Measurements from ENCODE around the gene TTI1. TPM values are rescaled to one million over a fixed set of nuclear protein-coding genes. Genes with fewer than 3 reads are reported as not detected.

Gene TTI1
- total and polyA plus RNA-seq, 2 of the 13 experiments (the other 11 are each of a cell fraction or from before 2014, with no cell fraction given), result 22.9 to 39.8 TPM

GRCh38 chr20:38059832-38060231 lies 26.6 kb upstream of the TTI1 start (continued):
- no peak for TF ChIP-seq FUBP1 (CRISPR knock-in tag; IDR thresholded peaks at IDR 0.05; ENCODE audit: borderline replicate concordance)
- TF ChIP-seq MNT (IDR thresholded peaks at IDR 0.05), result no peak
- no peak for TF ChIP-seq SMYD3 (CRISPR knock-in tag; IDR thresholded peaks at IDR 0.05)
- TF ChIP-seq HES4 (CRISPR knock-in tag; IDR thresholded peaks at IDR 0.05; ENCODE audit: borderline replicate concordance), result no peak
- no peak for TF ChIP-seq LBX2 (CRISPR knock-in tag; IDR thresholded peaks at IDR 0.05; ENCODE audit: borderline replicate concordance)
- TF ChIP-seq GPN1 (CRISPR knock-in tag; IDR thresholded peaks at IDR 0.05; ENCODE audit: borderline replicate concordance), result no peak
- no peak for TF ChIP-seq THAP11 (CRISPR knock-in tag; IDR thresholded peaks at IDR 0.05)
- TF ChIP-seq ONECUT2 (CRISPR knock-in tag; IDR thresholded peaks at IDR 0.05), result no peak
- no peak for TF ChIP-seq SNRNP70 (IDR thresholded peaks at IDR 0.05; ENCODE audit: low read depth, low read length)
- TF ChIP-seq YEATS4 (CRISPR knock-in tag; IDR thresholded peaks at IDR 0.05; ENCODE audit: borderline replicate concordance), result no peak
- TF ChIP-seq ZNF292 (CRISPR knock-in tag; IDR thresholded peaks at IDR 0.05; ENCODE audit: borderline replicate concordance, low read depth), result no peak
- no peak for TF ChIP-seq TFE3 (CRISPR knock-in tag; IDR thresholded peaks at IDR 0.05)
- TF ChIP-seq NR2F1 (CRISPR knock-in tag; IDR thresholded peaks at IDR 0.05), result 0 out of 4 replicates have a peak, but pooled peaks of 1 of the 2 experiments have one; percentile 25
- no peak for TF ChIP-seq ZNF800 (CRISPR knock-in tag; IDR thresholded peaks at IDR 0.05)
- no peak for TF ChIP-seq ZNF674 (CRISPR knock-in tag; IDR thresholded peaks at IDR 0.05; ENCODE audit: low read depth)
- TF ChIP-seq MZF1 (CRISPR knock-in tag; IDR thresholded peaks at IDR 0.05; ENCODE audit: borderline replicate concordance), result no peak
- peak; percentile 71 for TF ChIP-seq TBX2 (CRISPR knock-in tag; IDR thresholded peaks at IDR 0.05; ENCODE audit: borderline replicate concordance)
- TF ChIP-seq, protein P1, sequence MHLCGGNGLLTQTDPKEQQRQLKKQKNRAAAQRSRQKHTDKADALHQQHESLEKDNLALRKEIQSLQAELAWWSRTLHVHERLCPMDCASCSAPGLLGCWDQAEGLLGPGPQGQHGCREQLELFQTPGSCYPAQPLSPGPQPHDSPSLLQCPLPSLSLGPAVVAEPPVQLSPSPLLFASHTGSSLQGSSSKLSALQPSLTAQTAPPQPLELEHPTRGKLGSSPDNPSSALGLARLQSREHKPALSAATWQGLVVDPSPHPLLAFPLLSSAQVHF (CRISPR knock-in tag; IDR thresholded peaks at IDR 0.05), result no peak
- TF ChIP-seq POLR2A (IDR thresholded peaks at IDR 0.05; ENCODE audit: insufficient read depth in 1 of 2, low read depth in 2 of 2, low read length in 2 of 2), result no peak
- peak; percentile 94 for TF ChIP-seq BCL6 (CRISPR knock-in tag; IDR thresholded peaks at IDR 0.05)
- no peak for TF ChIP-seq ZNF354B (CRISPR knock-in tag; IDR thresholded peaks at IDR 0.05)
- peak; percentile 98; the same call in 1 of the 2 replicates for TF ChIP-seq RXRA (CRISPR knock-in tag; IDR thresholded peaks at IDR 0.05)
- TF ChIP-seq CBX1 (IDR thresholded peaks at IDR 0.05; ENCODE audit: low read depth), result no peak
- TF ChIP-seq ZNF230 (CRISPR knock-in tag; IDR thresholded peaks at IDR 0.05), result no peak

Measured in HepG2 (cell line).